NCI-H146 (cell line): ENCODE data around the gene CDHR5.
"Not testable (repeated sequence)": the region's sequence is repeated elsewhere in the genome, so short reads cannot be mapped to it uniquely, and the experiment has no call there.

Experiments
- DNase-seq: peaks from one replicate; lab custom pipeline; 2025; lab: John Stamatoyannopoulos, UW

Gene CDHR5

DNA sequence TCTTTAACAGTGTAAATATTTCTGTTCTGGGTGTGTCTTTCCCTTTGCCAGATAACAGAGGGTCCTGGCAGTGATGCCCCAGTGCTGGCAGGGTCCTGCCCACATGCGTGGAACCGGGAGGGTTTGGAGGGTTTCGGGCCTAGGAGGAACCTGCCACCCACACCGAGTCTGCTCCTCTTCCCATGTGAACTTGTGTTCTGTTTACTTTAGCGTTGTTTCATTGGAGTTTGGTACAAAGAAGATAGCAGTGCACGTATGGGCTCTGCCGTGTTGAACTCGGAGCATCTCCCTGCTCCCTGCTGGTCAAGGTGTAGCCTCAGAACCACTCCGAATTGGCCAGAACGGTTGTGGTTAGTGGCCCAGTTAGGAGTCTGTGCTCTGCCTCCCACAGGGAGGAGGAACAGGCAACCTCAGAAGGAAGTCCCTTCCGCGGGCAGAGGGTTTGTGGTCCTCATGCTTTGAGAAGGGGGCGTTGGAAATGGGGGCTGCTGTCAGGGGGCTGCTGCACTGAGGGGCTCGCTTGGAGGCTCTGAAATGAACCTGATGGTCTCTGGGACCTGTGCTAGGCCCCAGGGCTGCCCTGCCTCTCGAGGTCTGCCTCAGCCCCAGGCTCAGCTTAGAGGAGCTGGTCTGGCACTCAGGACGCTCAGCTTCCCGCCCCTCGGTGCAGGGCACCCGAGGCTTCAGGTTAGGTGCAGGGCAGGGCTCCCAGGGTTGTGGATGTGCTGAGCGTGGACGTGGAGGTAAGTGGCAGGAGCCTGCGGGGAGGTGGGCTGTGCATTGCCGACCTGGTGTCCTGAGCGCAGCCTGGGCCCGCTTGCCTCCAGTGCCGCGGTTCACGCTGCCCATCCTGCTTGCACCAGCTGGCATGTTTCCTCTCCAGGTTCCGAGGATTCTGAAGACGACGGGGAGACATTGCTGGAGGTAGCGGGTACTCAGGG, 38.1 kb downstream of the CDHR5 start:
- no peak for DNase-seq

- no peak for DNase-seq
Observed at GRCh38 chr11:584287-584686, 40.5 kb downstream of the CDHR5 start.

DNA sequence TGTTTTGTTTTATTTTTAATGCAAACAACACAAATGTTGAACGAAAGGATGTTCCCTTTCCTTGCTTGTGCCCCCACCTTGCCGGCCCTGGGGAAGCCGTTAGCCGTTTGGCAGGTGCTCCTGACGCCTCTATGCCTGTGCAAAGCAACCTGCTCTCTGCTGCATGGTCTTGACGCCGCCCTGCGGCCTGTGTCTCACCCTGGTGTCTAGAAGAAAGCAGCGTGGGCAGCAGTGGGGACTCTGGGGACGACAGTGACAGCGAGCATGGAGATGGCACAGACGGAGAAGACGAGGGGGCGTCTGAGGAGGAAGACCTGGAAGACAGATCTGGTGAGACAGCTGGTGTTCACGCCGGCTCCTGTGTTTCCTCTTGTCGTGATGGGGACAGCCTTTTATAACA, 43.0 kb downstream of the CDHR5 start:
- DNase-seq = no peak

- DNase-seq = no peak
Observed at GRCh38 chr11:581342-581741, 43.4 kb downstream of the CDHR5 start.

DNA sequence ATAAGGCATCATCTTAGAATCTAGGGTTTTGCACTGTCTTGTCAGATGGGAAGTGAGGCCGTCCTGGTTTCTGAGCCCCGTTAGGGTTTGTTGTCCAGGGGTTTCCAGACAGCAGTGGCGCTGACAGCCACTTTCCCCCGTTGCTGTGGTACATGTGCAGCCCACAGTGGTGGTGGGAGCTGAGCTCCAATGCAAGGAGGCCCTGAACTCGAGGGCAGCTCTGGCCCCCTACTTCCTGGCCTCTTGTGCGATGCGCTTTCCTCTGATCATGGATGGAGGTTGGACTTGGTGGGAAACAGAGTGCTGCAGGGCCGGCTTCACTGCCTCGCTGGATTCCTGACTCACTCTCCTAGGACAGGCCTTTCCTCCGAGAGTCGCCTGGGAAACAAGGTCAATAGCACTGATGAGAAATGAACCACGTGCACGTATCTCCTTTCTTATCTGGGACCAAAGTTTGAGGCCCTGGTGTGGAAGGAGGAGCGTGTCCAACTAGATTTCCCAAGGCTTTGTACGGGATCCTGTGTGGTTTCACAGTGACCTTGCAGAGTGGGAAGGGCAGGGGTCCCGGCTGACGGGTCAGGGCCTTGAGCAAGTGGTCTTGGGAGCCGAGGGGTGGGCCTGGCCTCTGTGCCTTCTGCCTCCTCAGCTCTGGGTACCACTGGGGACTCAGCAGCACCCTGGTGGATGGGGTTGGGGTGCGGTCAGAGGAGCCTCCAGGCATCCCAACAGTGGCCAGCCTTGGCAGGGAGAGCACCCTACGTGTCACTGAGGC, 44.7 kb downstream of the CDHR5 start:
- DNase-seq = no peak

- no peak for DNase-seq
Observed at GRCh38 chr11:578276-579035, 46.3 kb downstream of the CDHR5 start.

- DNase-seq = no peak
Observed at GRCh38 chr11:577611-577894, 47.2 kb downstream of the CDHR5 start.

DNA sequence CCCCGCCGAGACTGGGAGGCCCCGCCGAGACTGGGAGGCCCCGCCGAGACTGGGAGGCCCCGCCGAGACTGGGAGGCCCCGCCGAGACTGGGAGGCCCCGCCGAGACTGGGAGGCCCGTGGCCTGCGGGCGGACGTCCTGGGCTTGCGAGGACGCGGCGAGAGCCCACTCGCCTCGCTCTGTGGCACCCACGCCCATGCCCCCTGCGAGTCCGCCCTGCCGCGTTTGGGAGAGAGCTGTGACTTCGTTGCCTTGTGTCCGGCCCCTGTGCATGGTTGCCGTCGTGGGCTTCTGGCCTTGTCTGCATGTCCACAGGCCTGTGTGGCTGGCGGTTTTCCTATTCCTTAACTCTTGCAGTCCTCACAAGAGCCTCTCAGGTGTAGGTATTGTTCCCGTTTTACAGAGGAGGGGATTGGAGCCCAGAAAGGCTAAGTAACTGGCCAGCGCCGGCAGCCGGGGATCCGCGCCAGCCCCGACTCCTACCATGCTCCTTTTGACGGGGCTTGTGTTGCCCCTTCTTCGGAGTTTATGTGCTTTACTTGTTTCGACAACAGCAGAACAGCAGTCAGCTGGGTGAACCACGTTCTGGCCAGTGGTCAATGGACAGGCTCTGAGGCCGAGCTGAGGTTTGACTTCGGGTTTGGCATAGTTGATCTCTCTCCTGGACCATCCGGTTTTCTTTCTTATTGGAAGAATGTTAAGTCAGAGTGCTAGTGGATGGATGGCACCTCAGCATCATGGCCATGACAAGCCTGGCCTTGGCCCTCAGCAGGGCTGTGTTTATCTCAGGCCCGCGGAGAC, 47.7 kb downstream of the CDHR5 start:
- DNase-seq = no peak

- peak; percentile 94 for DNase-seq
Observed at GRCh38 chr11:575996-576768, 48.6 kb downstream of the CDHR5 start, which contains the start of gene PHRF1. Gene PHRF1, plus strand, starts transcription at chr11:576470. Its CDS starts 5,043 bp downstream, at chr11:581513.

GRCh38 chr11:575313-575995, 49.3 kb downstream of the CDHR5 start:
- DNase-seq = peak; percentile 90

DNA sequence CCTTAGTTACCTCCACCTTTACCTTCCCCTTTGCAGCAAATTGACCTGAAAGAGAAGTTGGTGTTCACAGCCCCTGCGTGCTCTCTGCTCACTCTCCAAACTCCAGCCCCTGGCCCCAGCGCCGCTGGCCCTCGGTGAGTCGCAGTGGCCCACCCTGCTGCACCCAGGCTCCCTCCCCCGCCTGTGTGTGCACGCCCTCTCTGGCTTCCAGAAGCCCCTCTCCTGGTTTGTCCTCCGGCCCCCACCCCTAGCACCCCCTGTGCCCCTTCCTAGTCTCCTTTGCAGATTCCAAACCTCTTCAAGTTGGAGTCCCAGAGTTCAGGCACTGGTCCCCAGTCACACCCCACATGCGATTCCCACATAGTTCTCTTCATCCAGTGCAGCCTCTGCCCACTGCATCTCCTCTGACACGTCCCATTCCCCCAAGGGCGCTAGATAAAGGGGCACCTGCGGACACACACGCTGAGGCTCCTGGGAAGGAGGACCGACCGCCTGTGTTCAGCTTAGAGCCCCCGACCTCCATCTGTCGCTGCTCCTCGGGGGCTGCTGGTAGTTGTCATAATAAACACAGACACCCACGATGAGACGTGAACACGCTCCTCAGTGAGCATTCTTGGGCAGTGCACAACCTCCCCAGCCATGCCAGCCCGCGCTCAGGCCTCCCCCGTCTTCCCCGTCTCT, 50.0 kb downstream of the CDHR5 start:
- peak; percentile 48 for DNase-seq

- DNase-seq = not testable (repeated sequence)
Observed at GRCh38 chr11:574031-574570, 50.7 kb downstream of the CDHR5 start.

DNA sequence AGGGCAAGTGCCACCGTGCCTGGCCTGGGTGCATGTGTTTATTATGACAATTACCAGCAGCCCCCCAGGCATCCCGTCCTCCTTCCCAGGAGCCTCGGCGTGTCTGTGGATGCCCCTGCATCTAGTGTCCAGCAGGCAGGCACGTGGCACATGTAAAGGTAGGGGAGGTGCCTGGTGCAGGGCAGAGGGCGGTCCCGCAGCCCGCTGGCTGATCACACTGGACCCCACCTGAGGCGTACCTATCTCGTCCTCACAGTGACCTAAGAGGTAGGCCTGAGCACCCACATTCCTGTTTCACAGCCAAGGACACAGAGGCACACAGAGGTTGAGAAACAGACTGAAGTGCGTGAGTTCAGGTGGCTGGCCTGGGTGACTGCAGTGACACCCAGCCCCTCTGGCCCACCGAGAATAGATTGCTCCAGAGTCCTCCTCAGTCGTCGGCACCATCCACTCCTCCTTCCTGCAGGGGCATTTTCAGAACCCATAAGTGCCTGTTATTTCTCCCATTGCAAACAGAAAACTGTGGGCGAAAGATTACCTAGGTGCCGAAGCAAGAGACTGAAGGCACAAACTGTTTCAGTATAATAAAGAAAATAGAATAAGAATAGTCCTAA, 51.5 kb downstream of the CDHR5 start:
- DNase-seq = no peak

DNA sequence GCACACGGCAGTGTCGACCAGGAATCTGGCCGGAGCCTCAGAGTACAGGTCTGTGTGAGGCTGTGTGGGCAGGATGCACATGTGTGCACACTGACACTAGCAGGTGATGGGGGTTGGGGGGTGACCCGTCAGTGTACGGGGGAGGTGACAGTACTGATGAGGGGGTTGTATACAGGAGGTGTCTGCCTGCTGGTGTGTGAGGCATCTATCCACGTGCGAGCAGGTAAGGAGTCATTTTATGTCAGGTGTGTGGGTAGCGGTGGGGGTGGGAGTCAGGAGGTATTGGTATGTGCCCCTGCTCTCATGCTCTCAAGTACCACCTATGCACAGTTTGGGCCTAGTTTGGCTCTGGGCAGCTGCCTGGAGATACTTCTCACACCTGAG, 53.0 kb downstream of the CDHR5 start:
- no peak for DNase-seq

- no peak for DNase-seq
Observed at GRCh38 chr11:569158-569885, 55.4 kb downstream of the CDHR5 start.

- peak; percentile 96 for DNase-seq
Observed at GRCh38 chr11:568306-569157, 56.2 kb downstream of the CDHR5 start.

DNA sequence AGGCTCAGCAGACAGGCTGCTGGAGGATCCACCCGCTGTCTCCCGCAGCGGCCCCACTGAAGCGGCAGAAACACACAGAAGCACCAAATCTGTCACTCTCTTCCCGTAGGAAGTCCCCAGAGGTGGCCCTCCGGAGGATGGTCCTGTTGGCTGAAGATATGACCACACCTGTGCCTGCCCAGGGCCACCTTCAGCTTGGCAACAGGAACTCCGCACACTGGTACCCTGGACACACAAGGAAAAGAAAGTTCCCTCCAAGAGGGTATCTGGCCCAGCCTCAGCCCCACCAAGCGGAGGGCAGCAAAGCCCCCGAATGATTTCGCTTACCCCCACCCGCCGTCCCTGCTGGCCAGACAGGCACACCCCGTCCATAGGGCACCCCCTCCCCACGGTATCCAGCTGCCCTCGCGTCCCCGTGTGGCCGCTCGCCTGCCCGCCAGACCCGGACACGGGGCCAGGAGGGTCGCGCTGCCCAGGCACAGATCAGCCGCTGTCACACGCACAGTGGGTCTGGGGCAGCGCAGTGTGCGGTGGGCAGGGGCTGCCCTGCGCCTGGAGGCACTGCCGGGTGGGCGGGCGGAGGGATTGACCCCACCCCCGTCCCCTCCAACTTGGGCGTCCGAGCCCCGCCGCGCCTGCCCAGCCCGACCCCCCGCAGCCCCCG, 57.0 kb downstream of the CDHR5 start:
- peak; percentile 68 for DNase-seq
